HFFc6 (cell line): Measurements from ENCODE around the gene DIPK1A. TPM values are rescaled to one million over a fixed set of nuclear protein-coding genes. Genes with fewer than 3 reads are reported as not detected.

Source experiments
- DNase-seq: peaks from one replicate; pipeline ENCODE4 v3.0.0-alpha.2; 2018
- H3K27ac Mint-ChIP-seq: 2 replicates; pipeline ENCODE4 v1.8.0; 2020; ENCODE audit warnings: mild to moderate bottlenecking, mixed read lengths
- H3K27me3 Mint-ChIP-seq: 2 replicates; pipeline ENCODE4 v1.8.0; 2021; ENCODE audit warnings: mild to moderate bottlenecking, moderate library complexity, mixed read lengths; ENCODE audit not compliant: insufficient read depth
- H3K36me3 Mint-ChIP-seq: 2 replicates; pipeline ENCODE4 v1.8.0; 2021; ENCODE audit warnings: low read depth, mixed read lengths
- H3K4me1 Mint-ChIP-seq: 2 replicates; pipeline ENCODE4 v1.8.0; 2020; ENCODE audit warnings: low read depth, mixed read lengths
- H3K4me3 Mint-ChIP-seq: 2 replicates; pipeline ENCODE4 v1.8.0; 2020; ENCODE audit warnings: mild to moderate bottlenecking, moderate library complexity, mixed read lengths
- H3K9me3 Mint-ChIP-seq: 2 replicates; pipeline ENCODE4 v1.8.0; 2020; ENCODE audit warnings: mild to moderate bottlenecking, mixed read lengths
- CTCF ChIP-seq: fragments of 200-600 bp; sonication (generic); IDR thresholded peaks from 2 replicates; pipeline ENCODE4 v1.5.0; 2021; ENCODE audit warnings: antibody characterized with exemption, mild to moderate bottlenecking
- total RNA-seq, 6 experiments: library from RNA; stranded (reverse); fragmentation: NEBNext Ultra II Directional; extraction: Animal tissue kit (Norgen Biotek cat#: 25700); gene quantifications; 2 replicates in 1 of 6; 3 replicates in 5 of 6; pipeline ENCODE4 v1.2.3, GENCODE V29; 2021

DIPK1A gene
- total RNA-seq, 6 experiments from 2014 or later, result 18.9 to 24.5 (median 21.9) TPM

GRCh38 chr1:92851729-92852128 lies 109.5 kb downstream of the DIPK1A start:
- no peaks in the 10 kb centered on the region for H3K36me3 Mint-ChIP-seq
- no peaks in the 10 kb centered on the region for H3K4me1 Mint-ChIP-seq
- no peak for DNase-seq
- H3K4me3 Mint-ChIP-seq, result no peak overlapping the region
- TF ChIP-seq CTCF, result no peak
- no peak overlapping the region for H3K27ac Mint-ChIP-seq
- no peaks in the 10 kb centered on the region for H3K9me3 Mint-ChIP-seq
- H3K27me3 Mint-ChIP-seq, result no peaks in the 10 kb centered on the region

- H3K9me3 Mint-ChIP-seq, result no peaks in the 10 kb centered on the region
- no peaks in the 10 kb centered on the region for H3K27me3 Mint-ChIP-seq
- H3K27ac Mint-ChIP-seq, result no peak overlapping the region
- TF ChIP-seq CTCF, result no peak
- H3K4me3 Mint-ChIP-seq, result no peak overlapping the region
- H3K4me1 Mint-ChIP-seq, result no peaks in the 10 kb centered on the region
- H3K36me3 Mint-ChIP-seq, result no peaks in the 10 kb centered on the region
- no peak for DNase-seq
Observed at GRCh38 chr1:92850019-92850418, 111.2 kb downstream of the DIPK1A start.

- Mint-ChIP-seq H3K9me3 (no peaks in the 10 kb centered on the region), H3K27me3 (no peaks in the 10 kb centered on the region), H3K27ac (no peak overlapping the region), H3K4me3 (no peak overlapping the region), H3K4me1 (no peaks in the 10 kb centered on the region), H3K36me3 (peaks cover 12% of the 10 kb centered on the region)
- DNase-seq, result no peak
- no peak for TF ChIP-seq CTCF
Observed at GRCh38 chr1:92848201-92848600, 113.1 kb downstream of the DIPK1A start.

GRCh38 chr1:92845908-92846307 lies 115.4 kb downstream of the DIPK1A start:
- no peaks in the 10 kb centered on the region for H3K9me3 Mint-ChIP-seq
- no peak for TF ChIP-seq CTCF
- H3K4me3 Mint-ChIP-seq, result no peak overlapping the region
- H3K27me3 Mint-ChIP-seq, result no peaks in the 10 kb centered on the region
- H3K36me3 Mint-ChIP-seq, result peaks cover 21% of the 10 kb centered on the region
- no peak for DNase-seq
- H3K27ac Mint-ChIP-seq, result no peak overlapping the region
- H3K4me1 Mint-ChIP-seq, result peaks cover 4% of the 10 kb centered on the region; the same call in 1 of the 2 replicates

GRCh38 chr1:92844439-92844838 lies 116.8 kb downstream of the DIPK1A start:
- TF ChIP-seq CTCF, result no peak
- no peaks in the 10 kb centered on the region for H3K9me3 Mint-ChIP-seq
- peaks cover 33% of the 10 kb centered on the region for H3K36me3 Mint-ChIP-seq
- H3K27me3 Mint-ChIP-seq, result no peaks in the 10 kb centered on the region
- DNase-seq, result no peak
- no peak overlapping the region for H3K27ac Mint-ChIP-seq
- H3K4me3 Mint-ChIP-seq, result no peak overlapping the region
- H3K4me1 Mint-ChIP-seq, result peaks cover 8% of the 10 kb centered on the region; the same call in 1 of the 2 replicates
